HS-5 (cell line): Measurements from ENCODE around the gene ADCY9.

Source experiments
- DNase-seq: peaks from one replicate; pipeline ENCODE4 v3.0.0-alpha.2; 2012; ENCODE audit warnings: low read depth

The ADCY9 gene

DNA sequence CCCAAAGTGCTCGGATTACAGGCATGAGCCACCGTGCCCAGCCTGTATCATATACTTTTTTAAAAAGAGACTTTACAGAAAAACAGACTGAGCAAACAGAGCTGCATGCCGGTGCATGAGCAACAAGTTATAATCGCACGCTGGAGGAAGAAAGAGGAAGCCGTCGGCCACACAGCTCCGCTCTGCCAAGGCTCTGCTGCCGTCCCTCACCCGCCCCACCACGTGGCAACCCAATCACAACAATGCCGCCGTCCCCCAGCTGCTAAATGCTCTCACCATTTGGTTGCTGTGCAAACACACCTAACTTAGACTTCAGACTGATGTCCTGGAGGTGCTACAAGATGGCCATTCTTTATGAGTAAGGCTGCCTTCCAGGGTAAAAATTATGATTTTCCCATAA is 83.5 kb downstream of the ADCY9 start:
- no peak for DNase-seq

DNA sequence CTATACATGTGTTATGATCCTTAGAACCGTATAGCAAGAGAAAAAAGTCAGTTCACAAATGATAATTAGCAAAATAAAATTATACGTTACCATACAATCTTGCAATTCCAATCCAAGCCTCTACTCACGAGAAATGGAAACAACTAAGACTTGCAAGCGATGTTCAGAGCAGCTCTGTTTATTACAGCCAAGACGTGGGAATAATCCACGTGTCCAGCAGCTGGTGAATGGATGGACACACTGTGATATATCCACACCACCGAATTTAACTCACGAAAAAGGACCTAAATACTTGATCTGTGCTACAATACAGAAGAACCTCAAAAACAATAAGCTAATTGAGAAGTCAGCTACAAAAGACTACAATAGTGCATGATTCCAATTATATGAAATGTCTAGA is 88.1 kb downstream of the ADCY9 start:
- DNase-seq: no peak

DNA sequence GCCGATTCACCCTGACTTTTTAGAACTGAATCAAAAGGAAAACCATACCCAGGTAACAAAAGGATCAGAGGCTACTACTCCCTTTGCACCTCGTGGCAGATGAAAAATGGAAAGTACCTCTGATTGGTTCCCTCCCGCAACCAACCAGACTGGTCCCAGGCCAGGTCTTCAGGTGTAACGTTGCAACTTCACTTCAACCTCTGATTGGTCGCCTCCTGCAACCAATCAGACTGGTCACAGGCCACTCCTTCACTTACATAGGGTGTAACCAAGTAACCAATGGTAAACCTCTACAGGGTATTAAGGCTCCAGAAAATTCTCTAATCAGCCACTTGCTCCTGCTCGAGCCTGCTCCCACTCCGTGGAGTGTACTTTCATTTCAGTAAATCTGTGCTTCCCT is 89.4 kb downstream of the ADCY9 start:
- DNase-seq: no peak

DNA sequence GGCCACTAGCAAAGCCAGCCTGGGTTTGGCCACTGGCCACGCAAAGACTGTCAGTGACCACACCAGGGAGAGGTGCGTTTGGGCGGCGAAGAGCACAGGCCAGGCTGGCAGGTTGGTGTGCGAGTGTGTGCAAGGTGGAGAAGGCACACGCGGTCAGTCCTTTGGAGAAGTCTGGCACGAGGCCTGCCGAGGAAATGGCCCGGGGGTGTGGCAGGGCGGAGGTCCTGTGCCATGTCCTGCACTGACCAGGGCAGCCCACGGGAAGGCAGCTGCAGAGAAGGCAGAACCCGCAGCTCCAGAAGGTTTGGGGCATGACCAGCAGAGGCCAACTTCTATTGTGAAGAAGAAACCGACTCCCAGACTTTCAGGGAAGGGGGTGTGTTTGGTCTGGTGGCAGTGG is 90.8 kb downstream of the ADCY9 start:
- DNase-seq: no peak

DNA sequence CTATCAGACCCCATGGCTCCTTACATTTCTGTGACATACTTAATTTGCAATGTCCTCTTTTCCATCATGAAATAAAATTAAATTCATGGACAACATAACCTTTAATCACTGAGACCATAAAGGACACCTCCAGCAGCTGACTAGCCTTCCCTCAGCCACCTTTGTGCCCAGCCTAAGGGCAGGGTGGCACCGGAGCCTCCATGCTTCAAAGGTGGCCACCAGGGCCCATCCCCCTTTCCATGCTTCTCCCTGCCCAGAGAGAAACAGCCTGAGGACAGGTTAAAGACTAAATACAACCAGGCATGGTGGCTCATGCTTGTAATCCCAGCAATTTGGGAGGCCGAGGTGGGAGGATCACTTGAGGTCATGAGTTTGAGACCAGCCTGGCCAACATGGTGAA is 94.3 kb downstream of the ADCY9 start:
- no peak for DNase-seq

DNA sequence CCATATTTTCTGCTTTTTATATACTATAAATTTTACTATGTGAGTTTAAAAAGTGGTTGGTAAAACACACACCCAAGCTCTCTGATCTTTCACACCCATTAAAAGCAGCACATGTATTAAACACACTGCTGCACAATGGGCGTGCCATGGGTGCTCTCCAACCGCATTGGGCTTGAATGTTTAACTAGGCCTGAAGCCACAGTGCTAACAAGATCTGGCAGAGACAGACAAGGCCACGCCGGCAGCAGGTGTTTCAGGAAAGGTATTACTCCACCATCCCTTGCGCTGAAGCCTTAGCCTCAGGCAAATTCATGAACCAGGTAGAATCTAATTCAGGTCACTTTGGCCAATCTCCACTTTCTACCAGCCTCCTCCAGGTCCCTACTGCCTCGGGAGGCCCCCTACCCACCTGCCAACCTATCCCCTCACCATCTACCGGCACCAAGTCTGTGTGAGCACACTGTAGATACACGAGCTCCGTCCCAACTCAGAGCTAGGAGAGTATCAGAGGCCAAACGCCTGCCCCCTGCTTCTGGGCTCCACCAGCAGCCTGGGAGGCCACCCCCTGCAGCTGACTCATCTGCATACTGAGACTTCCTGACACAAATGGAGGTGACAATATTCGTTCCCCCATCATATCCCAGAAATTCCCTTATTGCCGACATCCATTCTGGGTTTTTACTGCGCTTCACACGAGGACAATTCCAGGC is 95.0 kb downstream of the ADCY9 start:
- no peak for DNase-seq

DNA sequence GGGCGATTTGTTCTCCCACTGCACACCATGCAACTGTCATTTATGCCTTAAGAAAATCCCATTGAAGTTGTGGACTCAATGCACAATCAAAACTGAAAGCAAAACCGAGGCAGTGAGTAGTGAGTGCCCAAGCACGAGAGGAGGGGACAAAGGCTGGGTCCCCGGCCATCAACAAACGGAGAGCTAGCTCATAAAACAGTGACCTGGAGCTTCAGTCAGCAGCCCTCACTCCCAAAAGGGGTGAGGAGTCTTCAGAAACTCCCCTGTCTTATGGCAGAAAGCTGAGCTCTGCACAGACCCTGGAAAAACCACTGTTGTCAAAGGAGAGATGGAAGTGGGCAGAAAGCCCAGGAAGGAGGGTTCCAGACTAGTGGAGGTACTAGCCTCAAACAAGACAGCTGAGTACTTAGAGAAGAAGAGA is 96.9 kb downstream of the ADCY9 start:
- no peak for DNase-seq

DNA sequence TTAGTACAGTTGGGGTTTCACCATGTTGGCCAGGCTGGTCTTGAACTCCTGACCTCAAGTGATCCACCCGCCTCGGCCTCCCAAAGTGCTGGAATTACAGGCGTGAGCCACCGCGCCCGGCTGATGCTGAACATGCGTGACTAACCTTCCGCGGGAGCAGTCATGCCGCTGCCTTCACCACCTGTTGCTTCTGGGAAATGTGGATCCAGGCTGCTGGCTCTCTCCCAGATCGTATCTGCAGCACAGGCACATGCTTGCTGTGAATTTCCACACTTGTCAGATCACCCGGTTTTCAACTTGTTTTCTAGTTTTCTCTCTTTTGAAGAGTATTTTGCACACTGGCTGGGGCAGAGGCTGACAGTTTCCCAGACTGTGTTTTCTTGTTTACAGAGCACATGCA is 97.9 kb downstream of the ADCY9 start:
- DNase-seq: no peak

DNA sequence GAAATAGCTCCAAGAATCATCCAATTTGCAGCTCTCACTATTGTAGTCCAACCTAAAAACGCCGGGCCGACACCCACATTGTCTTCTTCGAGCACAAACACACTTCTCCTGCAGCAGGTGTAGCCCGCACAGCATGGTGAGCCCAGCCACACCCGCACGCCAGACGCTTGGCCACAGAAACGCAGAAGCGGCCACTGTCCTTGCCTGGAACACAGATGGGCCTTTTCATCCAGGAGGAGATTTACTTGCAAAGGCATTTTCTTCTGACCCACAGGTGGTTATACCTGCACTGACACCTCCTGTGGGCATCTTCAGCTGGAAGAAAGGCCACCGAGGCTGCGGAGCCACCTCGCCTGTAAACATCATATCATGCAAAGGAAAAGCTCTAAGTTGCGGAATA is 98.4 kb downstream of the ADCY9 start:
- no peak for DNase-seq

DNA sequence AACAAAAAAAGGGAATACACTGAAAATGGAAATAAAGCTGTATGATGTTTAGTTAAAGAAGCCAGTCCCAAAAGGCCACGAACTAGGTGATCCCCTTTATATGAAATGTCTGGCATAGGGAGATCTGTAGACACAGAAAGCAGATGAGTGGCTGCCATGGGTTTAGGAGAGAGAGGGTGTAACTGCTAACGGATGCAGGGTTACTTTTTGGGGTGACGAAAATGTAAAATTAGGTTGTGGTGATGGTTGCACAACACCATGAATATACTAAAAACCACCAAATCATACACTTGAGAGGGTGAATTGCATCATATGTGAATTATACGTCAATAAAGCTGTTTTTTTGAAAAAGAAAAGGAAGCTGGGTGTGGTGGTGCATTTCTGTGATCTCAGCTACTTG is 99.6 kb downstream of the ADCY9 start:
- DNase-seq: peak; percentile 22

DNA sequence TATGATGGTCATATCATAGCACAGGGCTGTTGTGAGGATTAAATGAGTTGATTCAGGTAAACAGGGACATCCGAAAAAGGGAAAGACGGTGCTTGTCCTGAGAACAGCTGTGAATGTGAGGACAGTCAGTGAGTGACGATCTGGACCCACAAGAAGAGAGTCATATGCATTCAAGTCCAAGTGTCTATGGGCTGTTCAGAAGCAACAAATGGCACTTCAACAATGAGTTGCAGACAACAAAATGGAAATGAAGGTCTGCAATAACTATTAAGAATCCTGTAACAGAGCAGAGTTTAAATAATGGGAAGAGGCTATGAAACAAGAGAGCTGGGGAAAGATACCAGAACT is 100.3 kb downstream of the ADCY9 start:
- DNase-seq: no peak

DNA sequence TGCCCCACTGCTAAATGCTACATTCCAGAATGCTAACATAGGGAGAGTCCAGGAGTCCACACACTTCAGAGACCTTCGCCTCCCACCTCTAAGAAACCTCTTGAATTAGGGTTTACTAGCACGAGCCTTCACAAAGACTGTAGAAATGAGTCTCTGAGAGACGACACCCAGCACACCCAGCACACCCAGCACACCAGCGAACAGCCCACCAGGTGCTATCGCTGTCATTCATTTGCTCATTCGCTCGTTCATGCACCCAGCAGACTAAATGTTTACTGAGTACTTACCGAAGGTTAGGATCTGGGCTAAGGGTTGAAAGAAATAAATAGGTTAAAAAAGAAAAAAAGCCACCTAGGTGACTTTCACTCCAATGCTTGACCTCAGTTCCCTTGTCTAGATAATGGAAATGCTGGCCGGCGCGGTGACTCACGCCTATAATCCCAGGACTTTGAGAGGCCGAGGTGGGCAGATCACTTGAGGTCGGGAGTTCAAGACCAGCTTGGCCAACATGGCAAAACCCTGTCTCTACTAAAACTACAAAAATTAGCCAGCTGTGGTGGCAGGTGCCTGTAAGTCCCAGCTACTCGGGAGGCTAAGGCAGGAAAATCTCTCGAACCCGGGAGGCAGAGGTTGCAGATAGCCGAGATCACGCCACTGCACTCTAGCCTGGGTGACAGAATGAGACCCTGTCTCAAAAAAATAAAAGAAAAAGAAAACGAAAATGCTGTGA is 100.8 kb downstream of the ADCY9 start:
- no peak for DNase-seq

DNA sequence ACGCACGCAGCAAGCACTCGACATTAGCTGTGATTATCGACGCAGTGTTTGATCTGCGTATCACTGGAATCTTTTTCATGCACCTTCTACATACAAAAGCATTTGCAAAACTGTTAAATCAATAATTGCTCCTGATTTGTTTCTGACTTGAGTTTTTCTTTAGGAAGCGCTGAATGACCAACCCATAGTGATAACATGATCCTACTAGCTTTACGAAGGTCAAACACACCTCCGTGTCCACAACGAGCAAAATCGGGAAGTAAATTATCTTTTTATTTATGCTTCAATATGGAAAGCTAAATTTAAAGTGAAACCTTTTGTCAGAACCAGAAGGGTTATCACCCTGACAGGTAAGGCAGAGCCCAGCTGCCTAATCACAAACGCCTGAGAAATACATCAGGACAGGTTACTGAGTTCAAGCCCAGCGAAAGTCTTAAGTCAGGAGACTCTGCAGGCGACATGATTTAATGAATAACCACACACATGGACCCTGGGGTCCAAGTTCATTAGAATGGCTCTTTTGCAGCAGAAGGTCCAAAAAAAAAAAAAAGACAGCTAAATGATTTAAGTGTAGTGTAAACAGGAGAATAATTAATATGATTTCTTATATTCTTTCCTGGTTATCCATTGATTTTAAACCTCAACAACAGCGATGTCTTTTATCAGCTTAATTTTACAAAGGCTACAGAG is 104.2 kb downstream of the ADCY9 start:
- DNase-seq: no peak

DNA sequence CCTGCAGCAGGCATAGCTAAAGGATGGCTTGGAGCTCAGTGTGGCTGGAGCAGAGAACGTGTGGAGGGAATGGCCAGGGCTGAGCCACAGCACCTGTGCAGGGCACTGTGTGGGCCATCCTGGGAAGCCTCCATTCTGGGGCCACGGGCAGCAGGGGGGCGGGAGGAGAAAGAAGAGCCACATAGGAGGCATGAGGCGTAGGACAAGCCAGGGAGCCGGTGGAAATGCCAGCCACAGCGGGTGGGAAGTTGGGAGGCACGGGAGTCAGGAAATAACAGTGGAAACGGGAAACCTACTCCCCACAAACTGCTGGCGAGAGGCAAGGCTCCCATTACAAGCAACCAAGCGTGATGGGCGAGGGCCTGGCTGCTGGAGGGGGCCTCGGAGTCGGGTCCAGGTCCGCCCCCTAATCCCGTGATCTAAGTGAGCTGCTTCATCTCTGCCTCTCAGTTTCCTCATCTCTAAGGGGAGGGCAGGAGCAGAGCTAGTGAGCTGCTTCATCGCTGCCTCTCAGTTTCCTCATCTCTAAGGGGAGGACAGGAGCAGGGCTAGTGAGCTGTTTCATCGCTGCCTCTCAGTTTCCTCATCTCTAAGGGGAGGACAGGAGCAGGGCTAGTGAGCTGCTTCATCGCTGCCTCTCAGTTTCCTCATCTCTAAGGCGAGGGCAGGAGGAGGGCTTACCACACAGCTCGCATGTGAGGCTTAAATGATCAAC is 104.9 kb downstream of the ADCY9 start:
- DNase-seq: no peak

DNA sequence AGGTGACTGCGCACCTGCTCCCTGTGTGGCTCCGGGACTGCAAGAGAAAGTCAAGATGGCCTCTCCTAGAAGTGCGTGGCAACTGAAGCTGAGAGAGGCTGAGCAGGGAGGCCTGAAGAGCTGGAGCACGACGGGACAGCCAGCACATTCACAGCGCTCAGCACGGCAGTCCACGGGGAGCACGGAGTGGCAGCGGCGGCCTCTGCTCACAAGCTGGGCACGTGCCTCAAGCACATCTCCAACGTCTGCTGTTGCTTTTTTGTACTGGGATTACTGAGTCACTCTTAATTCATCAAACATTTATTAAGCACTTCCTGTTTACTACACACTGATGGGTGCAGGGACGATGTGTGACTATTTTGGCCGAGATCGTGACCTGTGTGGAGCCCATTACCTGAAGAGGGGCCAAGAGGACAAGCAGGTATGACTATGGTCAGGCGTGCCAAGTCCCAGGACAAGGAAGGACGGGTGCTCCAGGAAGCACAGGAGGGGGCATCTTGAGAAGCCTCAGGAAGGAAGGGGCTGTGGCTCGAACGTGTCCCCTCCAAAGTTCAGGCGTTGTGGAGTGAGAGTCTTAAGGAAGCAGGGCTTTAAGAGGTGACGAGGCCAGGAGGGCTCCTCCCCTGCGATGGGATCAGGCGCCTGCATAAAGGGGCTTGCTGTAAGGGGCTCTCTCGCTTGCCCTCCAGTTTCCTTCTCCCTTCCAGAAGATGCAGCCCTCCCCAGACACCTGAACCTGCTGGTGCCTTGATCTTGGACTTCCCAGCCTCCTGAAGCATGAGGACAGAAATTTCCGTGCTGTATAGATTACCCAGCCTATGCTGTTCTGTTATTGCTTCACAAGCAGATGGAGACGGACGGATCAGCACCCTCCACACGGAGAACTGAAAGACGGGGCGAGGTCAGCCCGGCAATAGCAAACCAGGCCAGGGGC is 105.8 kb downstream of the ADCY9 start:
- DNase-seq: no peak

DNA sequence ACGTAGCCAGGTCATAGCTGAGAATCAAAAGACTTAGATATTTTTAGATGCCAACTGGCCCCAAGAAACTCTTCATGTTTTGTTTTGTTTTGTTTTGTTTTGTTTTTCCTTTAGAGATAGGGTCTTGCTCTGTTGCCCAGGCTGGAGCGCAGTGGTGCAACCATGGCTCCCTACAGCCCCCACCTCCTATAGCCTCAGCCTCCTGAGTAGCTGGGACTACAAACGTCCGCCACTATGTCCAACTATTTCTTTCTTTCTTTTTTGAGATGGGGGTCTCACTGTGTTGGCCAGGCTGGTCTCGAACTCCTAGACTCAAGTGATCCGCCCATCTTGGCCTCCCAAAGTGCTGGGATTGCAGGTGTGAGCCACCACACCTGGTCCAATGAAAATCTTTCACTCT is 107.1 kb downstream of the ADCY9 start:
- no peak for DNase-seq

DNA sequence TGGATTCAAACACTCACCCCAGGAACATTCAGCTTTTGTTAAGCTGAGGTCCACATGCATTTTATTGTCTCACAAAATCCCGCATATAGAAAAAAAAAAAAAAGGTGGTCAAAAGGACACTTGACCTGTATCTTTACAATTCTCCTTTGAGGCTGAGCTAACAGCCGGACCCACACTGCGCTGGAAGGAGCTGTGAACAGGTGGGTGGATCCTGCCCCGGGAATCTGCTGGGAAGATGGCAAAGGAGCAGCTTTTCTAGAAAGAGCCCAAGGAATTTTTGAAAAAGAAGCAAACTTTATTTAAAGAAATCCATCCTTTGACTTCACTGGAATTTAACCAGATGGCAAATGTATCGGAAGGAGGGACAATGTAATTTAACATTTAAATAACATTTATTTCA is 108.1 kb downstream of the ADCY9 start:
- DNase-seq: no peak

DNA sequence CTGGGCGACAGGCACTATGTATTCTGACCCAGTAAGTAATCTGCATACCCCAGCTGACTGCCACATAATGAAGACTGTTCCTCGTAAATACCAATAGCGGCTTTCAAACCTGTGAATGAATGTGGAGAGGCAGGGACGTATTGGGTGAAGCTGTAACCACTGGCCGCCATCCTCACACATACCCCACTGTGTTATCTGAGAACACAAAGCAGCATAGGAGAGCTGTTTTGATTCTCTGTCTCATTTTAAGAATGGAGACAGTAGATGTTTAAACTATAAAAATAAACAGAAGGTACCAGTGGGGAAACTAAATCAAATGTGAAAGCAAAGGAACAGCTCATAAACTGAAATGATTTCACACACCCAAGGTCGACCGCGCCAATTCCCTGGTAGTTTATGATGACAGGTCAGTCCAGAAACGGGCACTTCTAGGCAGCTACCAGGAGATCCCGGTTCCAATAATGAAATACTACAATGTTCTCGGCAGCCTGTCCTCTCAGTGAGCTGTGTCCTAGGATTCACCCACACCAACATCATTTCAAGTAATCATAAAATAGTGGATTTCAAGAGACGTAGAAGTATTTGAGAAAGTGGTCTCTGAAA is 109.7 kb downstream of the ADCY9 start:
- no peak for DNase-seq

DNA sequence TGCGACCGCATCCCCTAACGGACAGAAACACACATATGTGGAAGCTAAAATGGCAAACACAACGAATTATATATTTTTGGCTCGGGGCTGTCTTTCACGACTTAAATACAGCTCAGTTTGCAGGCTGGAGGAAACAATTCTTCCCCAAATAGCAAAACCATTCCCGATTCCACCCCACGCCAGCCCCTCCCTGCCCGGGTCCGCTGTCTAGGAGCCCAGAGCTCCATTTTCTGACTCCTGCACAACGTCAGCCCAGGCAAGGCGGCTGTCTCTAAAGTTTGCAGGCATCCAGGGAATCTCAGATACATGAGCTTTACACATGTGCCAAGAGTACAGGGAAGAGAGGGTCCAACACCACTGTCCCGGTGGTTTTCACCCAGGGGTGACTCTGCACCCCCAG is 110.5 kb downstream of the ADCY9 start:
- DNase-seq: no peak

DNA sequence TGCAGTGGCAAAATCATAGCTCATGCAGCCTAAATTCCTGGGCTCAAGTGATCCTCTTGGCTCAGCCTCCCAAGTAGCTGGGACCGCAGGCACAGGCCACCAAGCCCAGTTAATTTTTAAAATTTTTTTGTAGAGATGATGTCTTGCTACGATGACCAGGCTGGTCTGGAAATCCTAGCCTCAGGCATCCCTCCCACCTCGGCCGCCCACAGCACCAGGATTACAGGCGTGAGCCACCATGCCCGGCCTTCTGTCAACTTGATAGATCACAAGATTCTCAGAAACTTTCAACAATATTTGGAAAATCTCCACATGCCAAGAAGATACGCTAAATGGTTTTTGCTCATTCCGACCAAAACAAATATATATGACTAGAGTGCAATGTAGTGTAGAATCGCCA is 111.0 kb downstream of the ADCY9 start:
- no peak for DNase-seq

DNA sequence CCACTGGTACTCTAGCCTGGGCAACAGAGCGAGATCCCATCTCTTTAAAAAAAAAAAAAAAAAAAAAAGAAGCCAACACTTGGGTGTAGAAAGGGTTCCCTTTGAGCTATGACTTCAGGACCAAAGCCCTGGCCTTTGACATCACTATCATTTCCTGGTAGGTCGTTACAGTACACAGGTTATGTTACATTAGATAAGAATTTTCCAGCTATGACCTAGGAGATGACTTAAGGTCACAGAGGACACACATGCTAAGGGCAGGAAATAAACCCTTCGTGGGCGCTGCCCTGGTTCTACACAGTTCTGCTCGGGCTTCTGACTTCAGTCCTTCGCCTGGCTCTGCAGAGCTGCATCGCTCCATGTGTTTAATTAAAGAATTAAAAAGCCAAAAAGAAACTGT is 112.0 kb downstream of the ADCY9 start:
- no peak for DNase-seq
